PC-9 (cell line): Measurements from ENCODE around the gene NCK2.

Experiments
- EZH2 ChIP-seq: fragments of 200-600 bp; sonication (generic); IDR thresholded peaks from 2 replicates; pipeline ENCODE4 v1.8.0; 2017; ENCODE audit warnings: antibody characterized with exemption, low read depth
- TF ChIP-seq, protein P1 (sequence below): fragments of 200-600 bp; sonication (generic); conservative IDR thresholded peaks from 2 replicates; pipeline ENCODE4 v1.6.1; 2017; ENCODE audit warnings: mixed run types, antibody characterized with exemption, mild to moderate bottlenecking, moderate library complexity

DNA sequence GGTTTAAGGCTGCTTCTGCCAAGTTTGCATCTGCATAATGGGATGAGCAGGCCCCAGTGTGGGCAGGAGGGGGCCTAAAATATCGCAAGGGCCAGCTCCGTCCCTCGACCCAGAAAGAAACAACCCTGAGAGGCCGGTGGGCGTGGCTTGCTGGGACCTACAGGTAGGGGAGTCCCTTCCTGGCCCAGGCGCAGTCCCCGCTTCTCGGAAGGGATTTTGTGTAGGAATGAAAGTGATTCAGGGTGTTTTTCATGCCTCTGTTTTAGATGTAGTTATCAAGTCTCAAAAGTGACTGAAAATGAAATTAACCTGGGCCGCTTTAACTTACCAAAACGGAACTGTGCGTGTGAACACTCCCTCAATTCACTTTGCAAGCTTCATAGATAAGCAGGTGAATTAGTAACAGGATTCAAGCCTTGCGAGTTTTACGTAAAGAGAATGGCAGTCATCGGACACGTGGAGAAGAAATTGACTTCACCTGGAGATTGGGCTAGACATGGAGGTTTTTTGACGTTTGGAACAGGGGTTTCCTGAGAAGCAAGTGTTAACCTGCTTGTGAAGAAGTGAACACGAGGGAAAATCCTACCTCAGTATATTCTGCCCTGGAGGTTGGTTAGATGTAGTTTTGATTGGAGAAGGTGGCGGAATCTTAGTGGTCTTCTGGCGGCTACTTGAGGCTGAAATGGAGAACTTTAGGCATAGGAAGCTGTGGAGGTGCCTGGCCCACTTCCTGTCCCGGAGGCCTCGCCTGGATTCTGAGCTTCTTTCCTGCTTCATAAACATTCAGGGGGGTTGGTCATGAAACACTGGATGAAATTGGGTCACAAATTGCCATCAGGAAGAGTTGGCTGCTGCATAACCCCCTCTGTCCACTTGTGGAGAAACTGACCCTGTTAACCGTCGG, 1.7 kb downstream of the NCK2 start:
- TF ChIP-seq, protein P1, sequence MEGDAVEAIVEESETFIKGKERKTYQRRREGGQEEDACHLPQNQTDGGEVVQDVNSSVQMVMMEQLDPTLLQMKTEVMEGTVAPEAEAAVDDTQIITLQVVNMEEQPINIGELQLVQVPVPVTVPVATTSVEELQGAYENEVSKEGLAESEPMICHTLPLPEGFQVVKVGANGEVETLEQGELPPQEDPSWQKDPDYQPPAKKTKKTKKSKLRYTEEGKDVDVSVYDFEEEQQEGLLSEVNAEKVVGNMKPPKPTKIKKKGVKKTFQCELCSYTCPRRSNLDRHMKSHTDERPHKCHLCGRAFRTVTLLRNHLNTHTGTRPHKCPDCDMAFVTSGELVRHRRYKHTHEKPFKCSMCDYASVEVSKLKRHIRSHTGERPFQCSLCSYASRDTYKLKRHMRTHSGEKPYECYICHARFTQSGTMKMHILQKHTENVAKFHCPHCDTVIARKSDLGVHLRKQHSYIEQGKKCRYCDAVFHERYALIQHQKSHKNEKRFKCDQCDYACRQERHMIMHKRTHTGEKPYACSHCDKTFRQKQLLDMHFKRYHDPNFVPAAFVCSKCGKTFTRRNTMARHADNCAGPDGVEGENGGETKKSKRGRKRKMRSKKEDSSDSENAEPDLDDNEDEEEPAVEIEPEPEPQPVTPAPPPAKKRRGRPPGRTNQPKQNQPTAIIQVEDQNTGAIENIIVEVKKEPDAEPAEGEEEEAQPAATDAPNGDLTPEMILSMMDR = no peak
- no peak for TF ChIP-seq EZH2
